ENCODE measurements around the gene S100A9.
"Not testable (repeated sequence)": the region's sequence is repeated elsewhere in the genome, so short reads cannot be mapped to it uniquely, and the experiment has no call there.

Gene S100A9

DNA sequence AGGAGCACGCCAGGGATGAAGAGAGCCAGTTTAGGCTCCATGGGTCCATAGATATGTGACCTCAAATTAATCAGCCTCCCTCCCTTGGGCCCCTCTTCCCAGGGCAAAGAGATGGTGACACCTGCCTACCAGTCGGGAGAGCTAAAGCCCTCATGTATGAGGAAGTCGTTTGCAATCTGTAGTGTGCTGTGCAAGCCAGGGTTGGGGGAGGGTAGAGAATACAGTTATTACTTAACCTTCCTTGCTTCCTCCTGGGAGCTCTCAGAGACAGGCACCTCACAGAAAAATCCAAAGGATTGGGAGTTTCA, 13.0 kb upstream of the S100A9 start:
- no peak for DNase-seq (ENCODE audit: low read depth in 2 of 2)

DNA sequence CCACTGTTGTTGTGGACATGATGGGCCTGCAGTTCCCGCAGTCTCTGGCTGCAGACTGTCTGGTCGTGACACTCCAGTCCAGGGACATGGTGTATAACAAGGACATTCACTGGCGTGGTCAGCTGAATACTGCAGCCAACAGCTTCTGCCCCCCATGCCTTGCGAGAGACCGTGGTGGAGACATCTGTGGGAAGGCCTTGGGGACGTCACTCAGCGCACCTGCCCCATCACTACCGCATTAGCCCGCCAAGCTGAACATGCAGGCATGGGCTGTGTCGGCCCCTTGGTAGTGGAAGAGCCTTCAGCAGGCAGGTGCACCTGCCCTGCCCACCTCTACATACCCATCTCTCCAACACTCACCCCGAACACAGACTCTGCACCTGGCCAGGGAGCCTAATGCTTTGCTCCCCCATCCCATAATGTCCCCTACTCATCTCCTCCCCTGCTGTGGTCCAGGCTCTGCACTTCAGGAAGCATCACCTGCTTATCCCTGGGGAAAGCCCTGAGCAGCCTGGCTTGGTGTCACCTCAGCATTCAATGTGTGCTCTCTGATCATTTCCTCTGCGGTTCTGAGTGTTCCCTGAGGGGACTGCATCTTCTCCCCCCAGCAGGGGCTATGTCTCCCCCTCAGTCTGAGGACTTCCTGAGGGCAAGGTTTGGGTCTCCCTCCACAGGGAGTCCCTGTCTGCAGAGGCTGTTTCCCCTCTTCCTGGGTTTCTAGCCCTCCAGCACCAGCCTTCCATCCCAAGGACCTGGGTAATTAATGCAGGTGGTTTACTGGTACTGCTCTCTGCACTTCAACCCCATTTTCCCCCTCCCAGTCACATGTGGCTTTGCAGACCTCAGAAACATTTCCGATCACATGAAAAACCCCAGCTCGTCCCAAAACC, 12.2 kb upstream of the S100A9 start:
- DNase-seq (ENCODE audit: low read depth in 2 of 2), result no peak

DNA sequence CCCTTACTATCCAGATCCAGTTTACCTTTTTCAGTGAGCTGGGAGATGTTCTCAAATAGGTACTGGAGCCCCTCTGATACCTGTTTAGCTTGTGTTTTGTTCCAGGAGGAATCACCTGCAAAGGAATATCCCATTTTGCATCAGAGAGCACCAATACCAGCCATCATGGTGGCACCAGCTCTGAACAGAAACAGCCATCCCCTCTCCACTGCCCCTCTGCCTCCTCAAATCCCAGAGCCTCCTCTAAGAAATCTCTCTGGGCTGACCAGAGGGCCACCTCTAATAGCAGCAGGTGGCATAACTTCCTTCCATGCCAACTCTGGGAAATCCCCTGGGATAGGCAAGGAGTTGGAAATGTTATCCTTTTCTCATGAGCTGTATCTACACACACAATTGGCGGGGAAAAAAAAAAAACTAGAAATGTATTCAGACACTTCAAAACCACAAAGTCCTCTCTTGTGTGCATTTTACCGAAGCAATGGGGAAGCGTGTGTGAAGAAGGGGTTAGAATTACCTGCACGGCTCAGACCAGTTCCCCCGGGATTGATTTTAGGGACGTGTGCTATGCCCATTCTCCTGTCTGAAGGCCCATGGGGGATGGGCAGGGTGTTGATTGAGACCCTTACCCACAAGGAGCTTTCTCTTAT, 11.5 kb upstream of the S100A9 start:
- no peak for DNase-seq (ENCODE audit: low read depth in 2 of 2)

DNA sequence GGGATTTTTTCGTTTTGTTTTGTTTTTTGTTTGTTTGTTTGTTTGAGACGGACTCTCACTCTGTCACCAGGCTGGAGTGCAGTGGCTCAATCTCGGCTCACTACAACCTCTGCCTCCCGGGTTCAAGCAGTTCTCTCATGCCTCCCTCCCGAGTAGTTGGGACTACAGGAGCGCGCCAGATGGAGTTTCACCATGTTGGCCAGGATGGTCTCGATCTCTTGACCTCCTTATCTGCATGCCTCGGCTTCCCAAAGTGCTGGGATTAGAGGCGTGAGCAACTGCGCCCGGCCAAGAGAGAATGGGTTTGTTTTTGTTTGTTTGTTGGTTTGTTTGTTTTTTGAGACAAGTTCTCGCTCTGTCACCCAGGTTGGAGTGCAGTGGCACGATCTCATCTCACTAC, 10.6 kb upstream of the S100A9 start:
- DNase-seq (ENCODE audit: low read depth in 2 of 2), result not testable (repeated sequence)

DNA sequence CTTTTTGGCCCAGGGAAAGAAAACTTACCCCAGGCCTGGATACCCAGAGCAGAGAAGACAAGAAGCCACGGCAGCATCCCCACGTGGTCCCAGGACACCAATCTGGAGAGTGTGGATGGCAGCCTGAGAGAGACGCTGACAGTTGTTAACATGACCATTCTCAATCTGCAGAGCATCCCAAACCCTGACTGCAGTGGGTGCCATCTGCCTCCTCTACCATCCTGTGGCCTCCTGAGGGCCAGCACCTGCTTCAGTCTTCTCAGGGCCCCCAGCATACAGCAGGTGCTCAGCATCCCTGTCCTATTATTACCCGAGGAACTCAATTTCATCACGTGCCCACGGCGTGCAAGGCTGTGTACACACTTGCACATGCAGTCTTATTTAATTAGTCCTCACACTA, 9.8 kb upstream of the S100A9 start:
- no peak for DNase-seq (ENCODE audit: low read depth in 2 of 2)

DNA sequence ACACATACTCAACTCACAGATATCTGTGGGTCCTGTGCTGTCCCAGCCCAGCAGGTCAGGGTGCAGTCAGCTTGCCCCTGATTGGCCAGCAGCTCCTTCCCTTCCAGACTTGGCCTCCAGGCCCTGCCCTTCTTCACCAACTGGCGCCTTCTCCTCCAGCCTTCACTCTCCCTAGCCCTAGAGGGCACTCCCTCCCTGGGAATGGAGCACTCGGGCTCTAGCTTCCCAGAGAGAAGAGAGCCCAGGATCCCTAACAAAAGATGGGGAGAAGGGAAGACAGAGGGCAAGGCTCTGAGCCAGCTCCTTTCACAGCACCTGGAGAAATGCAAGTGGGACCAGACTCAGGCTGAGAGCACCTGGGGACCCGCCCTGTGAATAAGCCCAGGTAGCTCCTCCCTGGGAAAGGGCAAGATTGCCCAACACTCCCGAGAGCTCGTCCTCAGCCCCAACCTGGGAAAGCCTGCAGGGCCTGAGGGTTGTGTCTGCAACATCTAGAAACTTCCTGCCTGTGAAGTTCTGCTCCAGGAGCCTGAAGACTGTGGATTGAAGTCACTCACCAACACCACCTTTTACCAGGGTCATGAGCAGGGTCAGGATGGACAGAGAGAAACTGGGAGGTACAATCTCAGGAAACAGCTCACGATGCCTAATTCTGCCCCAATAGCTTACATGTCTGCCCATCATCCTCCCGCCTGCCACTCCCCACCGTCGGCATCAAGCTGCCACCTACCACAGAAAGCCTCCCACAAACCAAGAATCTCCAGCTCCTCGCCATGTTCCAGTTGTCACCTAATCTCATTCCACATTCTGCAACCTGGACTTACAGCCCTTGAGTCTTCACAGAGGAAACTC, 8.9 kb upstream of the S100A9 start, which contains the start of gene PGLYRP4:
PGLYRP4 (minus strand) TSS at position 331 of the 852 bp plus-strand sequence. CDS start 909 bp downstream, outside the sequence.
- DNase-seq (ENCODE audit: low read depth in 2 of 2), result no peak

DNA sequence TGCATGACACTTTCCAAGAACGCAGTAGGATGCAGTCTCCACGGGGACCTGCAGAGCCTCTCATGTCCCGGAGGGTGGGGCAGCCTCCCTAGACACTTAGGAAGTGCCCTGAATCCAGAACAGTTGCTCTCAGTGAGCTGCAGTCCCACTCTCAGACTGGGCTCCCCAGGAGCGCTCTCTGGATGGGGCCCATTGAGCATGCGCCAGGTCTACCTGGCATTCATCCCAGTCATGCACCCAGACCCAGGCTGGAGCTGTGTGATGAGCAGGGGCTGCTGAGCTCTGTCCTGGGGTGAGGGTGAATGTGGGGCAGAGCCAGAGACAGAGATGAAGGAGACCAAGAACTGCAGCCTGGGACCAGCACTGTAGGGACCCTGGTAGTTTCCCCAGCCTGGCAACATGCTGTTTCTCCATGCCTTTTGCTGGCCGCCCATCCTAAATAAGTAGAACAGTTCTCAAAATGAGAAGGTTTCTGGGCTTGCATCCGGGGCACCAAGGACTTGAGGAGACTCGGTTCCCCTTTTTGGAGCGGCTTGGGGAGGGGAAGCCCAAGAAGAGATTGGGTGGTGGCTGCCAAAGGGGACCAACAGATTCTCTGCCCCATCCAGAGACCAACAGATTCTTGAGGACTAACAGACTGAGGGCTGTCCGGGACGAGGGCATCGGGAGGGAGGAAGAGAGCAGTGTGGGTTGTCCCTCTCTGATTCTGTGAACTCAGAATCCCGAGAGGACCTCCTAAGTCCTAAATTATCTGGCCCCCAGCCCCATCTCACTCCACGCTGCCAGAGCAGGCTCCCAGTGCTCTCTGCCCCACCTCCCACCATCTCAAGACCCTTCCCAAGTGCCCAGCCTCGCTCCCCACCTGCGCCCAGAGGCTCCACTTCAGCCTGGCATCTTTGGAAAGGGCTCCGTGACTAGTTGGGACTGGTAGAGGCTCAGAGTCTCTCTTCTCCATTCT, 8.0 kb upstream of the S100A9 start:
- DNase-seq (ENCODE audit: low read depth in 2 of 2), result no peak

DNA sequence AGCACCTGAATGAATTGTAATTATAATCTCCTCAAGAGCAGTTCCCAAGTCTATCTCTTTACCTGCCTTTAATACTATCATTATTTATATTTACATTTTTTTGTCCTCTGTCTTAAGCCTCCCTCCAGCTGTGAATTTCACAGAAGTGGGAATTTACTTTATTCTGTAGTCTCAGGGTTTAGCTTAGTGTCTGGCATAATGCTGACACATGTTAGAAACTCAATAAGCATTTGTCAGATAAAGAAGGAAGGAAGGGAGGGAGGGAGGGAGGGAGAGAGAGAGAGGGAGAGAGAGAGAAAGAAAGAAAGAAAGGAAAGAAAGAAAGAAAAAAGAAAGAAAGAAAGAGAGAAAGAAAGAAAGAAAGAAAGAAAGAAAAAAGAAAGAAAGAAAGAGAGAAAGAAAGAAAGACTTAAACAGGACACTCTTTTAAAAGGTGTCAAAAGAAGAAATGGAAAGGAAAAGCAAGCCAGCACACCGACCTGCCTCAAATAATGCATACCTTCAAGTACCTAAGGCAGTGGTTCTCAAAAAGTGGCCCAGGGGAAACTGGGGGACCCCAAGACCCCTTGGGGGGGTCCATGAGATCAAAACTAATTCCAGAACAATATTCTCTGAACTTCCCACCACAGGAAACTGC, 7.2 kb upstream of the S100A9 start:
- DNase-seq (ENCODE audit: low read depth in 2 of 2), result no peak

DNA sequence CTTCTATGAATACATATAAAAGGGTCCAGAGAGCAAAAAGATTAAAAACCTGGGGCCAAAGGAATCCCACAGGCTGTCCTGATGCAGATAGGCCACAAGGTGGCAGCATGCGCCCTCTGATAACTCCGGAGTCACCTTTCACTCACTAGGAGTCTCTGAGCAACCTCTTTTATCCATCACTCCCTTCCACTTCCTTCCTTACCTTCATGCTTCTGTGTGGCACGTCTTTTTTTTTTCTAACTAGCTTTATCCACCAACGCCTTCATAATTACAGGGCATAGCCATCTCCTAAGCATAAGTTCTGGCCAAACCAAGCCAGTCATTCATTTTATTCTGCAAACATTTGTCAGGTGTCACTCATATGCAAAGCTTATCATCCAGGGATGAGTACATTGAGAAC, 5.1 kb upstream of the S100A9 start:
- peak; percentile 30 to 41 for DNase-seq (ENCODE audit: low read depth in 2 of 2)

DNA sequence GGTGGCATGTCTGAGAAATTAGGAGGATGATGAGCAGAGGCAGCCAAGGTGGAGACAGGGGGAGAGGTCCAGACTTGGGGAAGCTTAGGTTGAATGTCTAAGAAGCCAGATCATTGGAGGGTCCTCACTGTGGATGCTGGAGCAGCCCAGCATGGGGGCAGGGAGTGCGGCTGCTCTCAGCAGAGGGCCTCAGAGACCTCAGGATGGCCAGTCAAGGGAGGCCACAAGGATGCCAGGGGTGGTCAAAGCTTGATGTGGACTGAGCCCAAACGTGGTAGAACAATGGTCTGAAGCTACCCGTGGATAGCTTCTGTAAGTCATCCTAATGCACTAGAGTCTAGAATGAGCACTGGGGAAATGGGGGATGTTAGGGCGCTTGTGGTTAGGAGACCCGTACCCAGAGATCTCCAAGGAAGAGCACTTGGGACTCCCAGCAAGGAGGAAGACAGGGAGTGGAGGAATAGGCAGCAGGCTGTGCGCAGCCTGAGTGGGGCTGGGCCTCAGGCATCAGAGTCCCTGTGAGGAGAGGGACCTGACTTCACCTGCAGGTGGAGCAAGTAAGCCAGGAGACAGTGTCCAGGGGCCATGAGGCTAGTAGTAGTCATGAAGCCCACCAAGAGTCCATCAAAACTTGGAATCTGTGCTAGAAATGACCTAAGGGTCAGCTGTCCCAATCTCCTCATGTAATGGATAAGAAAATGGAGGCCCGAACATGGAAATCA, 4.3 kb upstream of the S100A9 start:
- DNase-seq (ENCODE audit: low read depth in 2 of 2), result no peak

DNA sequence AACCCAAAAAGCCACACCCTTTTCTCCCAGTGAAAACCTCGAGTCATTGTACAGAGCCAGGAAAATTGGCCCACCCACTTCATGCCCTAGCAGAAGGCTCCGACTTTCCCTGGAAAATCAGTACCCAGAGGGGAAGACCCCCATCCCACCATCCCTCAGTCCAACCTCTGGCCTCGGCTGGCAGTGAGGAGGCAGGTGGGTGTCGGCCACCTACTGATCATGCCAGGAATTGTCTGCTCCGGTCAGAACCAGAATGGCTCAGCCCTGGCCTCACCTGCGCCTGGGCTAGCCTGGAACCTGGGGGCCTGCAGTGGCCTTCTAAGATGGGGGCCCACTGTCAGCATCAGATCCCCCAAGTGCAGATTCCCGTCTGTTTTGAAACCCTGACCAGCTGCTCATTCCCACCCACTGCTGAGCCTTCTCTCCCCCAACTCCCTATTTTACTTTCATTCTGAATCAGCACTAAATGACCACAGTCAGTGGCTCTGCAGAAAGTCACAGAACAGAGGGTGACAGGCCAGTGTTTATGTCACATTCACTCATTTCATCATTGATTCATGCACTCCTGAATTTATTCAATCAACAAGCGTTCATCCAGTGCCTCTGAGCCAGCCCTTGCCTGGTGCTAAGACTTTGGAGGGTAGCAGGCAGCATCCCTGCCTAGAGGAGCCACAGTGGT, 3.0 kb upstream of the S100A9 start:
- no peak for DNase-seq (ENCODE audit: low read depth in 2 of 2)

DNA sequence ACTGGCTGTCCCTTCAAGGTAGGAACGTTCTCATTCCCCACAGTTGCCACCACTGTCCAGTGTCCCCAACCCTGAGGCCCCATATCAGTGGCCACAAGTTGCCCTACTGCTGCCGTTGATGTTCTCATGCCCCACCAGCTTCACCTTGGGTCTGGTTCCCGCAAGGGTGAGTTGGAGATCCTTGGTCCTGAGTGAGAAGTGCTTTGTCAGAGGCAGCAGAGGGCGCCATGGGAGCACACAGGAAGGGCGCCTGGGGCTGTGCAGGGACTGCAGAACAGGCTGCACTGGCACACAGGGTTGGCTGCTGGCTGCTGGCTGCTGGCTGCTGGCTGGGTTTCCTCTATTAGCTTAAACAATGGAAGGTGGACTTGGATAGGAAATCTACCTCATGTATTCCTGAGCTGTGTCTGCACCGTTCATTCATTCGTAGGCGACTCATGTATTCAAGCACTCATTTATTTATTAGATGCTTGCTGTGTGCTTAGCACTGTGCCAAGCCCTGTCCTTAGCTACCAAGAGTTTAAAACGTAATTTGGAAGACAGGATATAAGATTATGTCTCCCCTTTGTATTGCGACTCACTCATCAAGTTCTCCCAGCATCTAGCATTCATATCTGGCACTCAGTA, 2.1 kb upstream of the S100A9 start:
- no peak for DNase-seq (ENCODE audit: low read depth in 2 of 2)

DNA sequence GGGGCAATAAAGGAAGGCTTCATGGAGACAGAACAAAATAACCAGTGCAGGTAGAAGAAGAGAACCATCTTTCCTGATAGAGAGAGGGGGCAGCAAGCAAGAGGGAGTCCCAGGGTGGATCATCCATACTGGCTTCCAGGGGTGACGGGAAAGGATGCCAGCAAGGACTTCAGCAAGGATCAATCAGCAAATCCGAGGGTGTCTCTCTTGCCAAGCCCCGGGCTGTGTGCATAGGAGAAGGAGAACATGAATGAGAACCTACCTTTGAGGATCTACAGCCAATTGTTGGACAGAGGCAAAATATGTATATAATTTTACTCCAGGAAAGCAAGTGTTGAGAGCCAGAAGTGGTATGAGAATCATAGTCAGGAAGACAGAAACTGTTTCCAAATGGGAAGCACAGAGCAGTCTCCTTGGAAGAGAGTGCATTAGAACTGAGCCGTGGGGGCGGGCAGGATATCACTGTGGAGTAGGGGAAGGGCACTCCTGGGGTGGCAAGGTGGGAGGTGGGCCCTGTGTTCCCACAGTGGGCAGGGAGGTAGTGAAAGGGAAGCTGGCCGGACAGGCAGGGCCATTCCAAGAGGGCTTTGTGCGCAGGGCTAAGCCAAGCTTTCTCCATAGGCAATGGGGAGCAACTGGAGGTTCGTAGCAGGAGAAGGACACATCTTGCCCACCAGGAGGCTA, 1.1 kb upstream of the S100A9 start:
- DNase-seq (ENCODE audit: low read depth in 2 of 2), result no peak

DNA sequence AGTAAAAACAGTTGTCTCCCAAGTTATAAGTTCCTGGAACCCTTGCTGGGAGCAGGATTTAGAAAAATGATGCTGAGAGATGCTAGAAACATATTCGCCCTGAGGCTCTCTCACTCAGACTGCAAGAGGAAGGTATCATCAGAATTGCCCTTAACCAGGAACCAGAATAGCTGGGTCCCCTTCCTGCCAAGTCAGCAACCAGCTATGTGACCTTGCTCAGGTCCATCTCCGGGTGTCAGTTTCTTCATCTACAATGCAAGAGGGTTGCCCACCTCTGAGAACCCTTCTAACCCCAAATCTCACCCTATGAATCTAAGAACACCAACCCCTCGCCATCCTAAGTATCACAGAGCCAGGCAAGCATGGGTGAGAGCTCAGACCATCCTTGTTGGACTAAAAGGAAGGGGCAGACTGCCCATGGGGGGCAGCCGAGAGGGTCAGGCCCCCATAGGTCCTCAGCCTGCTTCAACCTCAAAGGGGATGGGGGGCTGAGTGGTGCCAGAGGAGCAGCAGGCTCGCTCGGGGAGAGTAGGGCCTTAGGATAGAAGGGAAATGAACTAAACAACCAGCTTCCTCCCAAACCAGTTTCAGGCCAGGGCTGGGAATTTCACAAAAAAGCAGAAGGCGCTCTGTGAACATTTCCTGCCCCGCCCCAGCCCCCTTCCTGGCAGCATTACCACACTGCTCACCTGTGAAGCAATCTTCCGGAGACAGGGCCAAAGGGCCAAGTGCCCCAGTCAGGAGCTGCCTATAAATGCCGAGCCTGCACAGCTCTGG, 390 bp upstream of the S100A9 start:
- DNase-seq (ENCODE audit: low read depth in 2 of 2), result no peak

DNA sequence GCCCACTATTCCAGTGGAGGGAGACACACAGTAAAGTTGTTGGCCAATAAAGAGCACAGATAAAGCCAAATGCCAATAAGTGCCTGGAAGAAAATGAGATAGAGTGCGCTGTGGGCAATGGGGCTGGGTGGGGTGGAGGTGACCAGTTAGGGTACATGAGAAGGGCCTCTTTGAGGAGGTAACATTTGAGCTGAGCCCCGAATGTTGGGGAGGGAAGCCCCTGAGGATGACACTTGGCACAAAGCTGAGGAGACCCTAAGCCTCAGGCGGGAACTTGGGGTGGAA, 979 bp downstream of the S100A9 start:
- DNase-seq (ENCODE audit: low read depth in 2 of 2), result no peak

DNA sequence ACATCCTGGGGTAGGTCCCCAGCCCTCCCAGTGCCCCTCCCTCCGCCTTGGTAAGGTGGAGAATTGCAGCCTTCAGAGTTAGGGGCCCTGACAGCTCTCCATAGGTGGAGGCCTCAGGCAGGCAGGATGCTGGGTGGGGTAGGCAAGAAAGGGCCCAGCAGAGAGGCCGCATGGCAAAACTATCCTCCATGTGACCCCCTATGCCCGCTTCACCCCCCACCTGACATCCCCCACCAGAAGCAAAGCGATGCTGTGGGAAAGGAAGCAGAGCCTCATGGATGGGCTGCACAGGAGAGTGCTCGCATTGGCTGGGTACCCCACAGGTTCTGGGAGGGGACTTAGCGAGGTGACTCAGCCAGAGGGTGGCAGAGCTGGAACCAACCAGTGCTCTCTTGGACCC, 1.6 kb downstream of the S100A9 start:
- no peak for DNase-seq (ENCODE audit: low read depth in 2 of 2)

DNA sequence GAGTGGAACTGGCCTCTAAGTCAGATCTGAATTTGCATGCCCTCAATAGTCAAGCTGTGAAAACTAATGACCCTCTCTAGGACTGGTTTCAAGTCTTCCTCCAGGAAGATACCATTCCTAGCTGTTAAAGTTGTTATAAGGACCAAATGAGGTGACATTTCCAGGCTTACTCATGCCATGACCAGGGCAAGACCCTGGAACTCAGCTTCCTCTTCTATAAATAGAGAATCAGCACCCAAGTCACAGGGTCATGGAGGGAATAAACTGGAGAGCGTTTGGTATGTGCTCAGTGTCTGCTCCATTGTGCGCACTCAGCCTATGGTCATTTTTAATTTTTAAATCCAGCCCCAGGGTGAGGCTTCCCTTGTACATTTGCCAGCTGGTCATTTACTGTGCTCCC, 2.5 kb downstream of the S100A9 start:
- DNase-seq (ENCODE audit: low read depth in 2 of 2), result no peak

Data from stimulated activated CD8-positive, alpha-beta memory T cell treated with anti-CD3 and anti-CD28 coated beads, Interleukin-7, amount 100 ng/mL, for 4 hours (primary cell).